Stimulated activated CD8-positive, alpha-beta memory T cell treated with anti-CD3 and anti-CD28 coated beads, Interleukin-15, amount 100 ng/mL, for 24 hours (primary cell): ENCODE results near the gene FBXL12.
"Not testable (repeated sequence)": the region's sequence is repeated elsewhere in the genome, so short reads cannot be mapped to it uniquely, and the experiment has no call there.

Experiments
- DNase-seq: peaks from one replicate; pipeline ENCODE4 v3.0.0-alpha.2; 2020; ENCODE audit warnings: low read depth

FBXL12 gene

GRCh38 chr19:9838324-9838723 is 19.4 kb upstream of the FBXL12 start:
- no peak for DNase-seq

- no peak for DNase-seq
Measured at GRCh38 chr19:9836021-9836420, 17.1 kb upstream of the FBXL12 start.

- no peak for DNase-seq
Measured at GRCh38 chr19:9835507-9835949, 16.6 kb upstream of the FBXL12 start.

- peak; percentile 96 for DNase-seq
Measured at GRCh38 chr19:9834726-9835506, 16.0 kb upstream of the FBXL12 start, which contains the start of gene PIN1. PIN1 (plus strand) TSS chr19:9835318; CDS start chr19:9835345, 27 bp downstream.

- no peak for DNase-seq
Measured at GRCh38 chr19:9834307-9834725, 15.4 kb upstream of the FBXL12 start.

- DNase-seq, result no peak
Measured at GRCh38 chr19:9828551-9829063, 9.7 kb upstream of the FBXL12 start.

GRCh38 chr19:9827289-9828238 is 8.7 kb upstream of the FBXL12 start, which contains the start of gene UBL5:
UBL5 (plus strand) TSS chr19:9827918; CDS start chr19:9828338, 420 bp downstream.
- DNase-seq, result peak; percentile 66

- DNase-seq, result no peak
Measured at GRCh38 chr19:9823816-9824215, 4.9 kb upstream of the FBXL12 start.

- DNase-seq, result not testable (repeated sequence)
Measured at GRCh38 chr19:9820034-9820433, 1.2 kb upstream of the FBXL12 start.

- DNase-seq, result no peak
Measured at GRCh38 chr19:9819596-9819909, 674 bp upstream of the FBXL12 start.

- peak; percentile 18 for DNase-seq
Measured at GRCh38 chr19:9818175-9818733, 625 bp downstream of the FBXL12 start.

- DNase-seq, result no peak
Measured at GRCh38 chr19:9811139-9811538, 7.7 kb downstream of the FBXL12 start.

GRCh38 chr19:9808855-9809824 is 9.7 kb downstream of the FBXL12 start:
- DNase-seq, result no peak

- no peak for DNase-seq
Measured at GRCh38 chr19:9806803-9807202, 12.1 kb downstream of the FBXL12 start.

GRCh38 chr19:9801976-9802375 is 16.9 kb downstream of the FBXL12 start:
- no peak for DNase-seq

GRCh38 chr19:9799162-9799561 is 19.7 kb downstream of the FBXL12 start:
- no peak for DNase-seq

- no peak for DNase-seq
Measured at GRCh38 chr19:9797871-9798270, 21.0 kb downstream of the FBXL12 start.

- peak; percentile 26 for DNase-seq
Measured at GRCh38 chr19:9796113-9796773, 22.6 kb downstream of the FBXL12 start.

GRCh38 chr19:9793071-9793591 is 25.7 kb downstream of the FBXL12 start:
- peak; percentile 24 for DNase-seq
